Hematopoietic multipotent progenitor cell treated with erythropoietin and hydrocortisone succinate and interleukin-3 and kit ligand, for 4 days (in vitro differentiated cells): ENCODE results near the gene ATXN1.

Source experiments
- DNase-seq: peaks from one replicate; pipeline ENCODE4 v3.0.0-alpha.2; 2015

Gene ATXN1

DNA sequence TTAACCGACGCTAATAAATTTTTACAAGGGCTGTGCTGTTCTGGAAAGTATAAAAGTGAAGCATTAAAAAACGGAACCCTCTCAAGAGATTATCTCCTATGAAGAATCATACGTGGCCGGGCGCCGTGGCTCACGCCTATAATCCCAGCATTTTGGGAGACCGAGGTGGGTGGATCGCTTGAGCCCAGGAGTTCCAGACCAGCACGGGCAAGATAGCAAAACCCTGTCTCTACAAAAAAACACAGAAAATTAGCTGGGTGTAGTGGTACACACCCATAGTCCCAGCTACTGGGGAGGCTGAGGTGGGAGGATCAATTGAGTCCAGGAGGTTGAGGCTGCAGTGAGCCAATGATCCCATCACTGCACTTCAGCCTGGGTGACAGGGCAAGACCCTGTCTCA is 439.4 kb downstream of the ATXN1 start:
- DNase-seq: no peak

DNA sequence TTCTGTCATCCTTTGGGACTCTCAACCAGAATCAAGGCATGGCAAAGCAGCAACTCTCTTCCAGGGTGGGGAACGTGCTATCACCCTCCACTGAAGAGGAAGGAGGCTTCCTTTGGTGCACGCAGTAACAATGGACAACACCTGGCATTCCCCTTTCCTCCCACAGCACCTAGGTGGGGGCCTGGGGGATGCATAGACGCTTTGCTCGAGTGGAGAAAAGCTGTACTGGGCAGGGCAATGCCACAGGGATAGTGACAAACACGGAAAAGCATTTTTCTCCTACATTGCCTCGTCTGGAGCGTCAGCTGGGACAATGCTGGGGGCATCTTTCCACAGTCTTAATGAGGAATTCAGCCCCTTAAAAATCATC is 439.9 kb downstream of the ATXN1 start:
- DNase-seq: no peak

- no peak for DNase-seq
These were observed 440.5 kb downstream of the ATXN1 start for GRCh38 chr6:16320533-16321340.

DNA sequence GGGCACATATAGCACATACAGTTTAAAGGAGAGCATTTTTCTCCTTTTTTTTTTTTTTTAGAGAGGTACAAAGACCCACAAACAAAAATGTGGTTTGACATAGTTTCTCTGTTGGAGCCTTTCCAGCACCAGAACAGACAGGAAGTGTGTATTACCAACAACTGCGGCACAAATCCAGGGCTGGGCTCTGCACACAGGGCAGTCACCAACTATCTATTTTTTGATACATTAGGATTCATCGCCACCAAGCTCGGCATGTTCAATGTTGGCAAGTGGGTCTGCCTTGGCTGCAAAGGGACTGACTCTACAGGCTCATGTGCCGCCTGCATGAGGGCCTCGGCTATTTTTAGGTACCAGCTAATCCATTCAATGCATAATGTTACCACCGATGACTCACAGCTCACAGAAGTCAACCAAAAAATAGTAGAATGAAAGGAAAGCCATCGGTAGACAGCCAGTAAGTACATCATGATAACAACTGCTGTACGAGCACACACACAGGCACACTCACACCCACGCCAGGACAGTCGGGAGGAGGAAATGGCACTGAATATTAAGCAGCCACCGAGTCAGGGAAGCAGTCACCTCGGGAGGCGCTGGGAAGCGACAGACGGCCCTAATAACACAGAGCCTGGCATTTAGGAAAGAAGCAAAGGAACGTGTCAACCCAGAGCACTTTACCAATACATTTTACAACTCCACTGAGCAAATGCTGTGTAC is 441.3 kb downstream of the ATXN1 start:
- peak; percentile 90 for DNase-seq

DNA sequence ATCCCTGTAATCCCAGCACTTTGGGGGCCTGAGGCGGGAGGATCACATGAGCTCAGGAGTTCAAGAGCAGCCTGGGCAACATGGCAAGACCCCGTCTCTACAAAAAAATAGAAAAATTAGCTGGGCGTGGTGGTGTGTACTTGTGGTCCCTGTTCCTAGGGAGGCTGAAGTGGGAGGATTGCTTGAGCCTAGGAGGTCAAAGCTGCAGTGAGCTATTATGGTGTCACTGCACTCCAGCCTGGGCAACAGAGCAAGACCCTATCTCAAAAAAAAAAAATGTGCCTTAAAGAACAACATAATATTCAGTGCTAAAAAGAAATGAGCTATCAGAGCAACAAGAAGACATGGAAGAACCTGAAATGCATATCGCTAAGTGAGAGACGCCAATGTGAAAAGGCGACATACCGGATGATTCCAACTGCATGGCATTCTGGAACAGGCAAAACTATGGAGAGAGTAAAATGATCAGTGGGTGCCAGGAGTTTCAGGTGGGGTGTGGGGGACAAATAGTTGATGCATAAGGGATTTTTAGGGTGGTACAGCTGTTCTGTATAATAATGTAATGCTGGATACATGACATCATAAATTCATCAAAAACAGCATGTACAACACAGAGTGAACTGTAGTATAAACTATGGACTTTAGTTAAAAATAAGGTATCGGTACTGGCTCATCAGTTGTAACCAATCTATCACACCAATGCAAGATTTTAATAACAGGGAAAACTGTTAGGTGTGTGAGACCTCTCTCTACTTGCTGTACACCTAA is 442.1 kb downstream of the ATXN1 start:
- DNase-seq: no peak

DNA sequence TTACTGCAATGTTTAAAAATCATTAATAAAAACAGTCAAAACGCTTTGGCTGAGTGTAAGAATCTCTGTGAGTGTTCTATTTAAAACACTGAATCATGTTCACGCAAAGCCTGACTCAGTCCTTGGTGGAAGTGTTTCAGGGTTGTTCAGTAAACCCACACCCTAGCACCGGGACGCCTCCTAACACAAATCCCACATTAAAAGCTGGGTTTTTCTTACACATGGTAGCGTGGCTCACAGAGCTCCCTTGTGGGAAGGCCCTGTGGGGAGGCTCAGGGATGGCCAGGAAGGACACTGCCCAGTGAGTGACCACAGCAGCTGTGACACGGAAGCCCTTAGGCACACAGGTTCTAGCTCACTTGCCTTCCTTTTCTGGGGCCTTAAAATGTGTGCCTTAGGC is 442.7 kb downstream of the ATXN1 start:
- DNase-seq: no peak

- peak; percentile 80 for DNase-seq
These were observed 444.5 kb downstream of the ATXN1 start for GRCh38 chr6:16316741-16317251.

DNA sequence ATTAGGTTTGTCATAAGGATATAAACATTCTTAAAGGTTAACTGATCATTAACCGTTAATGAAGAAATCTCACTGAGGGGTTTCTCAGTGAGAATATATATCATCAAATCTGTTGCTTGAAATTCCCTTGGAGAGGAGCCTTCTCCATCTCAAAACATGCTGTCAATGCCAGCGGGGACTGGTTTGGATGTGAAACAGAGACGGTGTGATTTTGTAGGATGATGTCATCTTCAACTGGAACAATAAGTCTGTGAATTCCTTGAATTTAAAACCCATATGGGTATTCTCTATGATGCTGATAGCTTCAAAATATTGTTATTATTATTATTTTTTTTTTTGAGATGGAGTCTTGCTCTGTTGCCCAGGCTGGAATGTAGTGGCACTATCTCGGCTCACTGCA is 447.0 kb downstream of the ATXN1 start:
- no peak for DNase-seq

DNA sequence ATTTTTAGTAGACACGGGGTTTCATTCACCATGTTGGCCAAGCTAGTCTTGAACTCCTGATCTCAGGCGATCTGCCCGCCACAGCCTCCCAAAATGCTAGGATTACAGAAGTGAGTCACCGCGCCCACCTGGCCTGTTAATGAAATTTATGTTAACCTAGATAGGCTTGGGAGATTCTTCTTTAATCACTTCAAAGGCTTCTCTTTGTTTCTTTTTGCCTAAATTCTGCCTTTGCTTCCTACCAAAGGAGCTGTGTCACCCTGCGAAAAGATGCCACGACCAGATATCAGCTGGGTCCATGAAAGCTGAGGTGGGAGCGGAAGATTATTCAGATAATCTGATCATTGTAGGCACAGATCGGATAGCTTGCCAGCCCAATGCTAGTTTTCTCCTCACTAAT is 447.5 kb downstream of the ATXN1 start:
- peak; percentile 31 for DNase-seq

GRCh38 chr6:16311763-16312162 is 449.5 kb downstream of the ATXN1 start:
- DNase-seq: no peak

GRCh38 chr6:16306334-16306733 is 454.9 kb downstream of the ATXN1 start:
- no peak for DNase-seq

- DNase-seq: no peak
These were observed 455.5 kb downstream of the ATXN1 start for GRCh38 chr6:16305788-16306187.

GRCh38 chr6:16305246-16305725 is 456.0 kb downstream of the ATXN1 start:
- peak; percentile 50 for DNase-seq

GRCh38 chr6:16302721-16303552 is 458.3 kb downstream of the ATXN1 start:
- DNase-seq: no peak

DNA sequence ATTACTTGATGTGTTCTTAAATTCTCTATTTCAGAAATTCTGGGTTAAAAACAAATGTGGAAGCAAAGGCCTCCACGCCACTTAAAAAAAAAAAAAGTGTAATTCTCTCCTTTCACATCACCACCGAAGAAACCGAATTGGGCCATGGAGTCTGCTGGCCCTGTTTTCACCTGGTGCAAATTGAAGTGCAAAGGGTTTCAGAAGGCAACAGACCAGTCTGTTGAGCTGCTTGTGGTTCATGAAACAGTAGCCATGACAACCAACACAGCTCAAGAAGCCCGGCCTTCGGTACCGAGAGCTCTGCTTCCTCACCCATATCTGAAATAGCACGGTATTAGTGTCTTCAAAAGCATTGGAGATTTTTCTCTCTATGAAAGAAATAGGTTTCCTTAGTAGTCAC is 459.7 kb downstream of the ATXN1 start:
- DNase-seq: no peak

GRCh38 chr6:16299861-16300260 is 461.4 kb downstream of the ATXN1 start:
- DNase-seq: no peak

- no peak for DNase-seq
These were observed 465.1 kb downstream of the ATXN1 start for GRCh38 chr6:16296061-16296670.

DNA sequence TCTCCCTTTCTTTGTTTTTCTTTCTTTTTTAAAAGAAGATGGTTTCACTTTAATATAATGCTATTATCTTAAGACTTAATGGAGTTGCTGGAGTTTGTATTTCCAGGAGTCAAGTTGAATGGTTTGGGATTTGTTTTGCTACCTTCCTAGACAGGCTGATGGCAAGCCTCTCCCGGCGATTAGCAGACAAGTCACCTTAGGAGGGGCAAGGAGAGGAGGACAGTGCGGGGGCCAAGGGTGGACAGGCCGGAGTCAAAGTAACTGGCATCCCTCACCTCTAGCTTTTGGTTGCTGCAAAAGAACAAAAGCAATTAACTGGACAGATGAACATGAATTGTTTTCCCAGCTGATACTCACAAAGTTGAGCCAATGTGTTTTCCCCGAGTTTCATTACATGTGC is 465.8 kb downstream of the ATXN1 start:
- no peak for DNase-seq

- no peak for DNase-seq
These were observed 466.2 kb downstream of the ATXN1 start for GRCh38 chr6:16295060-16295459.

DNA sequence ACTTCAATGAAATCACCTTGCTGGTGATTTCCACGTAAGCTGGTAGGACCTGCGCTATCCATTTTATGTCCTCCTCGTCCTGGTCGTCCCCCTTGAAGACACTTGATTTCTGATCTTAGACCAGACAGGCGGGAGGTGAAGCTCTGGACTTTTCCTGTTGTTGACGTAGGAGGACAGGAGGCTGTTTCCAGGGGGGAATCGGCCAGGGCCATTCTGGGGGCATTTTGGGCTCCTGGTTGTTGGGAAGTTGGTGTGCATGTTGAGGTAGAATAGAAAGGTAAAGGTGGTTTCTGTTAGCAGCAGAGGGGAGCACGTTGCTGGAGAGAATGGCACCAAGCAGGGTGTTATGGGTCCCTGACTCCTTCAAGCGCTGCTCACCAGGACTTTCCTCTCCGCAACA is 466.9 kb downstream of the ATXN1 start:
- DNase-seq: no peak

GRCh38 chr6:16292942-16293341 is 468.3 kb downstream of the ATXN1 start:
- DNase-seq: no peak

- DNase-seq: no peak
These were observed 468.8 kb downstream of the ATXN1 start for GRCh38 chr6:16292432-16292831.
